DND-41 (cell line): Measurements from ENCODE around the gene TBC1D22B.
A peak's percentile ranks its signal among the peaks of the same experiment; 100 is the strongest.
"Not testable (repeated sequence)": the region's sequence is repeated elsewhere in the genome, so short reads cannot be mapped to it uniquely, and the experiment has no call there.

Source experiments
- ATAC-seq: fragments of 200-7000 bp; cut with Tn5 transposase; 3 replicates; pipeline ENCODE4 v1.9.1; 2021; ENCODE audit warnings: low read depth; ENCODE audit not compliant: insufficient read depth
- DNase-seq: peaks from one replicate; pipeline ENCODE4 v3.0.0-alpha.2; 2020
- H2AFZ ChIP-seq: 2 replicates; pipeline ENCODE4 v1.6.0; 2012; ENCODE audit warnings: low read depth, low read length
- H3K27ac ChIP-seq: 2 replicates; pipeline ENCODE4 v1.5.1; 2012; ENCODE audit warnings: low read length, inconsistent platforms
- H3K27me3 ChIP-seq: fragments of 200-600 bp; sonication (generic); 2 replicates; pipeline ENCODE4 v1.6.0; 2012; ENCODE audit warnings: low read length, mild to moderate bottlenecking, inconsistent platforms; ENCODE audit not compliant: insufficient read depth, poor library complexity
- H3K36me3 ChIP-seq: 2 replicates; pipeline ENCODE4 v1.5.1; 2012; ENCODE audit warnings: low read length, inconsistent platforms; ENCODE audit not compliant: insufficient read depth
- H3K4me1 ChIP-seq: 2 replicates; pipeline ENCODE4 v1.5.1; 2012; ENCODE audit warnings: mild to moderate bottlenecking, low read length; ENCODE audit not compliant: insufficient read depth
- H3K4me2 ChIP-seq: 2 replicates; pipeline ENCODE4 v1.6.0; 2012; ENCODE audit warnings: mild to moderate bottlenecking, moderate library complexity, low read length, inconsistent platforms; ENCODE audit not compliant: insufficient read depth
- H3K4me3 ChIP-seq, 2 experiments: fragments of 200-600 bp in 1 of 2; shearing (Covaris generic) in 1 of 2; 2 replicates each; pipeline ENCODE4 v1.5.1; 2012 to 2016; ENCODE audit warnings: inconsistent platforms in 2 of 2, low read length in 2 of 2, mild to moderate bottlenecking in 2 of 2, low read depth in 1 of 2, moderate library complexity in 1 of 2
- H3K79me2 ChIP-seq: 2 replicates; pipeline ENCODE4 v1.6.0; 2012; ENCODE audit warnings: low read length, inconsistent platforms; ENCODE audit not compliant: insufficient read depth
- H3K9ac ChIP-seq: 2 replicates; pipeline ENCODE4 v1.6.0; 2012; ENCODE audit warnings: low read depth, mild to moderate bottlenecking, inconsistent platforms, low read length, moderate library complexity
- H3K9me3 ChIP-seq: 2 replicates; pipeline ENCODE4 v1.5.1; 2012; ENCODE audit warnings: low read length, moderate library complexity, mild to moderate bottlenecking, inconsistent platforms; ENCODE audit not compliant: insufficient read depth, severe bottlenecking
- H4K20me1 ChIP-seq: 2 replicates; pipeline ENCODE4 v1.6.0; 2012; ENCODE audit warnings: low read length; ENCODE audit not compliant: insufficient read depth
- EZH2 ChIP-seq: IDR thresholded peaks from 3 replicates; pipeline ENCODE4 v1.6.1; 2012; ENCODE audit warnings: borderline replicate concordance, low read depth, mild to moderate bottlenecking, moderate library complexity, low read length, inconsistent platforms; ENCODE audit not compliant: severe bottlenecking
- TF ChIP-seq, protein P1 (sequence below): IDR thresholded peaks from 2 replicates; pipeline ENCODE4 v1.5.1; 2012; ENCODE audit warnings: borderline replicate concordance, low read length, moderate library complexity, mild to moderate bottlenecking; ENCODE audit not compliant: poor library complexity, severe bottlenecking; ENCODE audit errors: extremely low read depth

TBC1D22B gene

DNA sequence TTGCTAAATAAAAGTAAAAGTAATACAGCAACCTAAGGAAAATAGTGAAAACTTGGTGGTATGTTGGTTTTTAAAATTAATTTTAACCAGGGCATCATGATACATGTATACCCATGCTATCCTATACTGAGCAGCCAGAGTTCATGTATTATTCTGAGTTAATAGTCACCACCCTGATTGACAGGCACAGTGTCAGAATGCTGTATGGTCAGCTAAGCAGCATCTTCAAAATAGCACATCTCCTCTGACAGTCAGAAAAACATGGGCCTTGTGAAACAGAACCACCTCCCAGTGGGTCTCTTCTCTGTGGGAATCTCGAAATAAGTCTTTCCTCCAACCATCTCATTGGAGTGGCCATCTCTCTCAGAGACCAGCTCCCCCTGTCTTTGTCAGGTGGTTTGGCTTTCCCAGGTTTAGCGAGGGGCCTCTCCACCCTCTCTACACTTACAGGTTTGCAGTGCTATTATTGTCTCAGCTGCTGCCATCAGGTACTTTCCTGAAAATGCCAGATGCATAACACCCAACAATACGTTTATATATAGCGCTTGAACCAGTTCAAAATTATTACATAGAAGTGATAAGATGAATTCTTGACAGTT lies 49.2 kb downstream of the TBC1D22B start:
- H3K4me1 ChIP-seq, result peaks cover 39% of the 10 kb centered on the region
- 0 out of 2 replicates have a peak, but pooled peaks cover 3% of the 10 kb centered on the region for H3K79me2 ChIP-seq
- H3K27me3 ChIP-seq, result no peaks in the 10 kb centered on the region
- H3K9ac ChIP-seq, result no peak overlapping the region
- ATAC-seq, result no peak
- TF ChIP-seq EZH2, result no peak
- TF ChIP-seq, protein P1, sequence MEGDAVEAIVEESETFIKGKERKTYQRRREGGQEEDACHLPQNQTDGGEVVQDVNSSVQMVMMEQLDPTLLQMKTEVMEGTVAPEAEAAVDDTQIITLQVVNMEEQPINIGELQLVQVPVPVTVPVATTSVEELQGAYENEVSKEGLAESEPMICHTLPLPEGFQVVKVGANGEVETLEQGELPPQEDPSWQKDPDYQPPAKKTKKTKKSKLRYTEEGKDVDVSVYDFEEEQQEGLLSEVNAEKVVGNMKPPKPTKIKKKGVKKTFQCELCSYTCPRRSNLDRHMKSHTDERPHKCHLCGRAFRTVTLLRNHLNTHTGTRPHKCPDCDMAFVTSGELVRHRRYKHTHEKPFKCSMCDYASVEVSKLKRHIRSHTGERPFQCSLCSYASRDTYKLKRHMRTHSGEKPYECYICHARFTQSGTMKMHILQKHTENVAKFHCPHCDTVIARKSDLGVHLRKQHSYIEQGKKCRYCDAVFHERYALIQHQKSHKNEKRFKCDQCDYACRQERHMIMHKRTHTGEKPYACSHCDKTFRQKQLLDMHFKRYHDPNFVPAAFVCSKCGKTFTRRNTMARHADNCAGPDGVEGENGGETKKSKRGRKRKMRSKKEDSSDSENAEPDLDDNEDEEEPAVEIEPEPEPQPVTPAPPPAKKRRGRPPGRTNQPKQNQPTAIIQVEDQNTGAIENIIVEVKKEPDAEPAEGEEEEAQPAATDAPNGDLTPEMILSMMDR, result peak; percentile 3
- H3K4me2 ChIP-seq, result no peak overlapping the region
- H2AFZ ChIP-seq, result no peak overlapping the region
- peaks cover 72% of the 10 kb centered on the region for H3K36me3 ChIP-seq
- peak overlapping the region; percentile 42; the same call in 1 of the 2 replicates for H3K27ac ChIP-seq
- no peak for DNase-seq
- no peaks in the 10 kb centered on the region for H4K20me1 ChIP-seq
- H3K9me3 ChIP-seq, result no peaks in the 10 kb centered on the region
- H3K4me3 ChIP-seq, result no peak overlapping the region

DNA sequence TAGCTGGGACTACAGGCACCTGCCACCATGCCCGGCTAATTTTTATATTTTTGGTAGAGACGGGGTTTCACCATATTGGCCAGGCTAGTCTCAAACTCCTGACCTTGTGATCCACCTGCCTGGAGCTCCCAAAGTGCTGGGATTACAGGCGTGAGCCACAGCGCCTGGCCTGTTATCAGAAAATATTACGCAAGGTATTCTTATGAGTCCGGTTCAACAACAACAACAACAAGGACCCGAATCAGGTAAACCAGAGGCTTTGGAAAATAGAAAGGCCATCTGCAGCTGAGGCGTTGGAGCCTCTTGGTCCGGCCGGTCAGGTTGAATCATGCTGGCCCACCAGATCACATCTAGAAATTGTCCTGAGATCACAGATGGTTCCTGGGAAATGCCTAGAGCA lies 49.9 kb downstream of the TBC1D22B start:
- not testable (repeated sequence) for H3K79me2 ChIP-seq, H2AFZ ChIP-seq, DNase-seq, H3K27ac ChIP-seq, H3K9ac ChIP-seq, ATAC-seq, H3K4me3 ChIP-seq, H3K9me3 ChIP-seq, H4K20me1 ChIP-seq, H3K27me3 ChIP-seq, H3K4me2 ChIP-seq
- H3K36me3 ChIP-seq, result peaks cover 72% of the 10 kb centered on the region
- peaks cover 34% of the 10 kb centered on the region for H3K4me1 ChIP-seq

DNA sequence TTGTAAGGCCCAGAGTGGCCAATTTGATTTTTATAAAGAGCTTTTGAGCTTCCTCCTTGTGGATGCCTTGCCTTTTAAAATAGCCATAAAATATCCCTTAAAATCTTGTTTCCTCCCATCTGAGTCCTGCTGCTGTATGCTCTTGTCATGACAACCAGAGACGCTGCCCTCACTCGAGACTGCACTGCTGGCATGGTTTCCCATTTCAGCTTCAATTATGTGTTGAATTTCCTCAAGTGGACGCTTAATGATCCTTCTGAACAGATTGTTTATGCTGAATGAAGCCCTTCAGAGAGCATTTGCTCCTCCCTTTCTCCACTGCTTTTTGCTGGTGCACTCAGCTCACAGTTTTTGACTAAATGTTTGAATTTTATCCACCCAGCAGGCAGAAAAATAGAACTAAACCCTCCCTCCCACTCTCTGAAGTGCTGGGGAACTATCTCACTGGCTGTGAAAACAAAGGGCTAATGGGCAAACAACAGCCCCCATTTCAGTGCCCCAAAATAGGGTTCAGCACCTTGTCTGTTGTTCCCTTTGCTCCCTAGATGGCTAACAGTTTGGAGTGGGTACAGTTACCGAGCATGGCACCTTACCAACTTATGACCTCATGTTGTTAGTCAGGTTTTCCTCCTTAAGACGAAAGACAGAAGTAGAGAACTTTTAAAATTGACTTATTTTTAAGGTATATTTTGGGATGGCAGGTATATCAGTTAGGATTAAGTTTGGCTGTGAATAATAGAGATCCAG lies 50.7 kb downstream of the TBC1D22B start:
- peaks cover 28% of the 10 kb centered on the region for H3K4me1 ChIP-seq
- H3K27me3 ChIP-seq, result no peaks in the 10 kb centered on the region
- 0 out of 2 replicates have a peak, but pooled peaks cover 3% of the 10 kb centered on the region for H3K79me2 ChIP-seq
- DNase-seq (no peak), ATAC-seq (no peak)
- H3K9ac ChIP-seq, result no peak overlapping the region
- TF ChIP-seq, protein P1, result no peak
- no peak for TF ChIP-seq EZH2
- no peak overlapping the region for H3K4me2 ChIP-seq
- H3K36me3 ChIP-seq, result peaks cover 72% of the 10 kb centered on the region
- H4K20me1 ChIP-seq, result no peaks in the 10 kb centered on the region
- H3K4me3 ChIP-seq, result no peak overlapping the region
- no peak overlapping the region for H2AFZ ChIP-seq
- H3K9me3 ChIP-seq, result no peaks in the 10 kb centered on the region
- H3K27ac ChIP-seq, result peak overlapping the region; percentile 35

DNA sequence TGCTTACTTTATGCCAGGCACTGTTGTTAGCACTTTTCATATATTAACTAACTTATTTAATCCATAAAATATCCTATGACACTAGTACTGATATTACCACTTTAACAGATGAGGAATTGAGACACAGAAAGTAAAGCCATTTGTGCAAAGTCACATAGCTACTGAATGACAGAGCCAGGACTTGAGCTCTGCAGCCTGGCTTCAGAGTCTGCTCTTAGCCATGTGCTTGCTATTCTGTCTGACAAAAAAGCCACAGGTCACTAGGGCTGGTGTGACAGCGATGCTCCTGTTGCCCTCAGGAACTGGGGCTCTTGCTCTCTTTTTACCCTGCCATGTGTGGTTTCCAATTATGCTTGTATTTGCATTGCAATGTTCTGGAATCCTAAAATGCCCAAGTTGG lies 51.5 kb downstream of the TBC1D22B start:
- no peaks in the 10 kb centered on the region for H4K20me1 ChIP-seq
- H3K79me2 ChIP-seq, result 0 out of 2 replicates have a peak, but pooled peaks cover 3% of the 10 kb centered on the region
- no peak overlapping the region for H2AFZ ChIP-seq
- ATAC-seq, result no peak
- peaks cover 72% of the 10 kb centered on the region for H3K36me3 ChIP-seq
- no peak for DNase-seq
- peaks cover 24% of the 10 kb centered on the region for H3K4me1 ChIP-seq
- H3K27ac ChIP-seq, result peak overlapping the region; percentile 15
- no peak for TF ChIP-seq EZH2
- TF ChIP-seq, protein P1, result no peak
- no peak overlapping the region for H3K4me3 ChIP-seq
- H3K27me3 ChIP-seq, result no peaks in the 10 kb centered on the region
- H3K4me2 ChIP-seq, result no peak overlapping the region
- no peak overlapping the region for H3K9ac ChIP-seq
- no peaks in the 10 kb centered on the region for H3K9me3 ChIP-seq
